TTC549 (cell line): Measurements from ENCODE around the gene KSR1.

ENCODE experiments used
- FAIRE-seq: peaks from 2 replicates; lab custom pipeline; 2012; peaks lifted over from hg19 to GRCh38; lab: Jason Lieb, UNC

The KSR1 gene

DNA sequence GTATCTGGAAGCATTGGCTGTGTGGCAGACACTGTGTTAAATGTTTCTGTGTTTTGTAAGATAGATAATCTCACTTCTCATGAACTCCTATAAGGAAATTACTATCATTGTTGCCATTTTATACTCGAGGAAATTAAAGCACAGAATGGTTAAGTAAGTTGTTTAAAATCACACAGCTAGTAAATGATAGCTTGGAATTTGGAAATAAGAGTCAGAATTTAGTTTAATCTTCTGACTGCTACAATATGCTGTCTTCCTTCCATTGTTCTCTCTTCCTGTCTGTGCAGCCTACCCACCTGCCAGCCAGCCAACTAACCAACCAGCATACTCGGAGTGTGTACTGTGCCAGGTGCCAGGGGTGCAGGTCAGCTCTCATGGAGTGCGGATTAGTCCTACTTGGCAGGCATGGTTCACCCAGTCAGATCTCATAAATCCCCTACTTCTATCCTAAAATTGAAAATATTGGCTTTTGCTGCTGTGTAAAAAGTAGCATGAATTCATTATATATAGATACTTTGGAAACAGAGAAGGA is 94.8 kb downstream of the KSR1 start:
- no peak for FAIRE-seq

DNA sequence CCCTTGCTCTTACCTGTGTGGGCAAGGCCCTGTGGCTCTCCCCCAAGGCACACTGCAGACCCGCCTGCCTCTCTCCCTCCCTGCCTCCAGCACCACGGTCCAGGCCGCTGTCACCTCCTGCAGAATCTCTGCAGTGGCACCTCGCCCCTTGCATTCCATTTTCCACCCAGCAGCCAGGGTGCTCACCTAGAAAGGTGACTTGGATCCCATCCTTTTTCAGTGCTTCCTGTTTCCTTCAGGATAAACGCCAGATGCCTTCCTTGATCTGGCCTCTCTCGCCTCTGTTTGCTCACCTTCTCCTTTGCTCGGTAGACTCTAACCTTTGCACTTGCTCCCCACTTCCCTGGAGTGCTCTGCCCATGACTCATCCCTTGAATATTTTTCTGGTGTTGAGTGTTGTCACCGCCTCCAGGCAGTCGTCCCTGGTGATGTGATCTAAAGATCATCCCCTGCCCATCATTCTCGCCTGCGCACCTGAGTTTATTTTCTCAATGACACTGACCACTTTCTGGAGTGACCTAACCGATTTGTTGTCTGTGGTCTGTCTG is 95.5 kb downstream of the KSR1 start:
- FAIRE-seq: no peak

DNA sequence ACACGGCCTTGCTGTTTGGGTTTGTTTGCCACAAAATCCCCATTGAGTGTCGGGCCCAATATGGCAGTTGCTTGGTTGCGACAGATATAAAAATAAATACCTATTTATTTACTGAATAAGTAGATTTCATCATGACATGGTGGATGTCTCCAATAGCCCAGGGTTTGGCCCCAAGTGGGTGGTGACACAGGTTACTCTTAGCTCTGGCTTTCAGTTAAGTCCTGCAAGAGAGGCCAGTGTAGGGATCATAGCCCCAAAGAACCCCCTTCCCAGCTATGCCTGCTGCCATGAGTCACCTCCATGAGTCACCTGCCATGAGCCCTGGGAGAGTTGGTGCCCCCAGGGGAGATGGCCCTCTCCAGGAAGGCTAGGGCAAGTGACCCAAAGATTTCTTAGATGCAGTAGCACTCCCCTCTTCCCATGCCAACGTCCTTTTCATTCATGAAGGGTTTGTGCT is 96.1 kb downstream of the KSR1 start:
- FAIRE-seq: no peak

DNA sequence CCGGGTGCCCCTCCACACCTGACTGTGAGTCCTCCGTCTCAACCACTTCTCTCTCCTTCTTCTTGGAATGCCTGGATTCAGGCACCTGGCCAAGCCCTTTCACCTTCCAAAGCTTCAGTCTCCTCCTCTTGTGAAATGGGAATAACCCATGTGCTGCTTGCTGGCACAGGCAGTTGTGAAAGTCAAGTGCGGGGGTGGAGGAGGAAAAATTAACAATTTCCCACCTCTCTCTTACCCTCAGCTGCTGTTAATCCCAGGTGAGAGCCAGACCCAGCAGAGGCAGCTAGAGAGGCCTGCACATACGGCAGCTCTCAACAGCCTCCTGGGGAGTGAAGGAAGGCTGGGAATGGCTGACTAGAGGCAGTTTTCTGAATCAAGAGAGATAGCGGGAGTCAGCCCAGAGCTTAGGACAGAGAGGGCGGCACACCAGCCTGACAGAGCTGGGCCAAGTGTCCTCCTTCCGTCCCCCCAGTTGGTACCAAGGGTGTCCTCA is 96.8 kb downstream of the KSR1 start:
- FAIRE-seq: no peak

DNA sequence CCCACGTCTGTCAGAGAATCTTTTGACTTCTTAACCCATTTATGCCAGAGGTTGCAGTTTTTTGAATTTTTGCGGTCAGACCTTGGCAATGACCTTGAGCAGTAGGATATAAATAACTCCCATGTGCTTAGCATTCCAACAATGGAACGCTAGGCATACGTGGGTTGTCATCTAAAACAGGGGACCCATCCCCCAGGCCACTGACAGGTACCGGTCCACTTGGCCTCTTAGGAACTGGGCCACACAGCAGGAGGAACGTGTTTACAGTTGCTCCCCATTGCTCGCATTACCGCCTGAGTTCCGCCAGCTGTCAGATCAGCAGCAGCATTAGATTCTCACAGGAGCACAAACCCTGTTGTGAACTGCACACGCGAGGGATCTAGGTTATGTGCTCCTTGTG is 97.9 kb downstream of the KSR1 start:
- FAIRE-seq: no peak

DNA sequence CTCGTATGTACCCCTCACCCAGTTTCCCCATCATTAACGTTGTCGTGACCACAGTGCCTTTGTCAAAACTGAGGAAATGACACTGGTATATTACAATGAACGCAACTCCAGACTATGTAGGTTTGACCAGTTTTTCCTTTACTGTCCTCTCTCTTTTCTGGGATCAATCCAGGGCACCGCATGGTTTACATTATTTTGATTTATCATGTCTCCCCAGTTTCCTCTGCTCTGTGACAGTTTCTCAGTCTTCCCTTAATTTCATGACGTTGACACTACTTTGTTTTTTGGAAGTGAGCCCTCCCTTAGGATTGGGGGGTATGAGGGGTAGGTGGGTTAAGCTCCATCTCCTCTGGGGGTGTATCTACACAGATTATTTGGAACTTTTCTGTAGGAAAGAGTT is 98.7 kb downstream of the KSR1 start:
- no peak for FAIRE-seq

DNA sequence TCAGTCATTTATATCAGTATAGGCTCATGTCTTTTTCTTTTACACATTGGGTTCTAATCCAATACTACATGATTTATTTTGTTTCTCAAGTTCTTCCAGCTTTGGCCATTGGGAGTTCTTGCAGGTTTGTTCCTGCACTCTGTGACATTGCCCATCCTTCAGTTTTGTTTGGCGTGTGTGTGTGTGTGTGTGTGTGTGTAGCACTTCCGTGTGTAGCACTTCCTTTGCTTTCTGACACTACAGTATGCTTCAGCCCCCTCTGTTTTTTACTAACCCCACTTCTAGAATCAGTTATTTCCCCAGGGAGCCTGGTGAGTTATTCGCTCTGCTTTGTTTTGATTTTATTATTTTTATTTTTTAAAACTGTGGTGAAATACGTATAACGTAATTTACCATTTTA is 99.1 kb downstream of the KSR1 start:
- no peak for FAIRE-seq

DNA sequence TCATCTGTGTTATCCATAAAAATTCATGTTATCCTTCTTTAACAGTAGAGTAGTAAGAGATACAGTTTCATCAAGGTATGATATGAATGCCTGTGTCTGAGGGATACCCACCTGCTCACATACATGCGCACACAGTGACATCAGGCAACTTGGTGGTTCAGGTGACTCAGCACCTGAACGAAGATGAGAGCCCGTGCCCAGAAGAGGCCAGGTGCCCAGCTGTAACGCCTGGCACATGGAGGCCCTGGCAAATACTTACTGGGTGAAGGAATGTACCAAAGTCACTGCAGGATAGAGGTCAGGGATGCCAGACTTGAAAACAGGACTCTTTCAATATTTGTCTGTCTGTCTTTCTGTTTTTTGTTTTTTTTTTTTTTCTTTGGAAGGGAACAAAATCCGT is 102.1 kb downstream of the KSR1 start:
- FAIRE-seq: no peak

DNA sequence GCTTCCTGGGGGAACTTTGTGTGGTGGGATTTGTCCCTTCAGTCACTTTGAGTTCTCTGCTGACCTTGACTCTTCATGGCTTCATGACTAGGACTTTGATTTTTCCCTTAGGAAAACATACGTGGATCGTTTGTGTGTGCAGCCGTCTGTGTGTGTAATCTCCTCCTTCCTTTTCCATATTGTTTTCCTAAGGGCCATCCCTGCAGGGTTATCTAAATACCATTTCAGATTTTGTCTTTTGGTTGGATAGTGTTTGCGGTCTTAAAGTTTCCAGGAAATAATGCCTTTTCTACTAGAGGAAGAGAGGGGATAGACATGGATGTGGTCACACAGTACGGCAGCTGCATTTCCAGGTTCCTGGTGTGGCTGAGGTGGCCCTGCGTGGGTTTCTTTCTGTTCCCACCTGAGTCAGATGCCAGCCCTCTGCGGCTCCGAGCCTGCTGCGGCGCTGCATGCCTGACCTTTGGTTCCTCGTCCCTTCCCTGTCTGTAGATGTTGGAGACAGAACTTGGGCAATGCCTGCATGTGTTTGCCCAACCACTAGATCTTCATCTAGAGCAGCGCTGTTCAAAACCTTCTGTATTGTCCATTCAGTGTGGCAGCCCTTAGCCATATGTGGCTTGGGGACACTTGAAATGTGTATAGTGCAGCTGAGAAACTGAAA is 102.7 kb downstream of the KSR1 start:
- FAIRE-seq: no peak

DNA sequence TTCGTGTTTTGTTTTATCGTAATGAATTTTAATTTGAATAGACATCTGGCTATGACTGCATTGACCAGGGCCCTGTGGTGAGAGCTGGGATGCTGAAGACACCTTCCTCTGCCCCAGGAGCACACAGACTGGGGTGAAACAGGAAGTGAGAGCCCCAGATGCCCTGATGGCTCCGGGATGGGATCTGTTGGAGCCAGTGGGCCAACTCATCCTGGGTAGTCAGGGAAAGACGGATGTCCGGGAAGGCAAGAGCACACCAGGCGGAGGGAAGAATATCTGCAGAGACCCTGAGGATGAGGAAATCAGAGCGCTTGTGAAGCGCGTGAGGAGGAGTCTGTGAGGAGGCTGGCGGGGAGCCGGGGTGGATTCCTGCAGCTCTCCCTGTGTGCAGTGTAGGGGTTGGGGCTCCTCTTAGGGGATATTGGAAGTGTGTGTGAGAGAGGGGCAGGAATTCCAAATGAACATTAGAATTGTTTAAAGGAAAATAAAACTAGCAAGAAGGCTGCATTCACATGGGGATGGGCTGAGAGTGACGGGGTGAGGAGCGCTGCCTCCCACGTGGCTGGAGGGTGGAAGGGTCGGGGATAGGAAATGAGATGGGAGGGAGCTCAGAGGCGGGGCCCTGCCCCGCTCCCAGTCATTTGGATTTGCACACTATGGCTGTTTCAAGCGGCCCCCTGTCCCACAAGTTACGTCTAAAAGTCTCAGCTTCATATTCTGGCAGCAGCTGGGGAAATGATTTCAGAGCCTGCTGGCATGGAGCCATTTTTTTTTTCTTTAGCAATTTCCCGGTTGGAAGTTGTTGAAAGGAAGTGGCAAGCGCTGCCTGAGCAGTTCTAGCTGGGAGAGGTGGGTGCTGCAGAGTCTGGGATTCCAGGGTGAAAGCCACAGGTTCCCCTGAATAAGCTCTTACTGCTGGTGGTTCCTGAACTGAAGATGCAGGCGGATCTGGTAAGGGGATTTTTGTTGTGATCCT is 103.5 kb downstream of the KSR1 start:
- no peak for FAIRE-seq

DNA sequence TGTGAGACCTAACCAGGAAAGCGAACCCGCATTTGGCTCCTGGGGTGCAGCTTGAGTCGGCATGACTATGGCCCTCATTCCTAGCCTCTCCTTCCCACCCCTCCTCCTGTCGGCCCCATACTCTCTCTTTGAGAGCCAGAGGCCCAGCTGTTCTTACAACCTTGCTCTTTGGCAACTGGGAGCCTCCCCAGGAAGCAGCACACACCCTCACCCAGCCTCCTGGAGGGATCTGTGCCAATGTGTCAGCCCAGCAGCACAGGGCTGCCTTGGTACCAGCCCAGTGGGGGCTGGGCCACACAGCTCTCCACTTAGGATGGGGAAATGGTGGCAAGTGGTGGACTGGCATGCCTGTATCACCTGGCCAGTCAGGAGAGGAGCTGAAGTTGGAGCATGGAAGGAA is 104.4 kb downstream of the KSR1 start:
- no peak for FAIRE-seq

DNA sequence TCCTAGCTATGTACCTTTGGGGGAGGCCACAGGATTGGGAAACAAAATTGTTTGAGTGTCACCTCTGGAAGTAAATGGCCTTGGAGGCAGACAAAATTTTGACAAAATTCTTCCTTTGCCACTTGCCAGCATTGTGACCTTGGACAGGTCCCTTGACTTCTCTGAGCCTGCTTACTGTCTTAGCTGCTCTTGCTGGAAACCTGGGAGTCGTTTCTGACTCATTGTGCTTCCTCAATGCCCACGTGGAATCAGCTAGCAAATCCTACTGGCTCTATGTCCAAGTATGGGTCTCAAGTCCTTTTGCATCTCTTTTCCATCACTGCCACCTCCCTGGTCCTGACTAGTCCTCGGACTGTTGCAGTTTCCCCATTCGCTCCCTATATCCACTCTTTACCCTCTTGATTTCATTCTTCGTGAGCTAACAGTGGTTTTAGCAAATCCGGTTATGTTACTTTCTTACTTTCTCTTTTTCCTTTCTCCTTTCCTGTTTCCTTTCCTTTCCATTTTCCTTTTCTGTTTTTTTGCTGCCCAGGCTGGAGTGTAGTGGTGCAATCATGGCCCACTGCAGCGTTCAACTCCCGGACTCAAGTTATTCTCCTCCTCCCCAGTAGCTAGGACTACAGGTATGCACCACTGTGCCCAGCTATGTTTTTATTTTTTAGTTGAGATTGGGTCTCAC is 106.7 kb downstream of the KSR1 start:
- no peak for FAIRE-seq

DNA sequence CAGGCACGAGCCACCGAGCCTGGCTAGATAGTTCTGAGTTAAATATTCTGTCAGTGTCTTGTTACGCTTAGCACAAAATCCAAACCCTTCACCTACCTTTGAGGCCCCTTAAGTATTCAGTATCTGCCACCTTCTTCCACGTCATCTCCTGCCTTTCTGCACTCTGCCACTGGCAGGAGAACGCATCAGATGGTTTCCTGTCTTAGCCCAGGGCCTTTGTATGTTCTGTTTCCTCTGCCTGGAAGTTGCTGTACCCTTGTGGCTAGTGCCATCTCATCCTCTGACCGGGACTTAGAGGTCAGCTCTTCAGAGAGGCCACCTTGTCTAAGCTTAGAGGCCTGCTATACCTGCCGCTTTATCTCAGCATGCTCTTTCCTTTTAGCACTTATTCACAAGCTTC is 107.3 kb downstream of the KSR1 start:
- FAIRE-seq: no peak

DNA sequence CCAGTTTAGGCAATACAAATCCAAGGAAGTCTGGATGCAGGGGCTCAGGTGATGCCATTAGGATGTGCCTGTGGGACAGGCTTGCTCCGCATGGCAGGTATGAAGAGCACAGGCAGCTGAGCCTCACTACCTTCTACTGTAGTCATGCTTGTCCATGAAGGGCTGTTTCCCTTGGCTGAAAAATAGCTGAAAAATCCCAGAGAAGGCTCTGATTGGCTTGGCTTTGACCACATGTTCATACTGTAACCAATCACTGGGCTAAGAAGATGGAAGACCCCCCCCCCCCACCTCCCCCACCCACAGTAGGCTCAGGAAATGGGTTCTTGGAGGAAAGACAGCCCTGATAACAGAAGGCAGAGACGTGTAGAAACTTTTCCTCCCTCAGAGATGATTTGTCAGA is 108.2 kb downstream of the KSR1 start:
- no peak for FAIRE-seq

DNA sequence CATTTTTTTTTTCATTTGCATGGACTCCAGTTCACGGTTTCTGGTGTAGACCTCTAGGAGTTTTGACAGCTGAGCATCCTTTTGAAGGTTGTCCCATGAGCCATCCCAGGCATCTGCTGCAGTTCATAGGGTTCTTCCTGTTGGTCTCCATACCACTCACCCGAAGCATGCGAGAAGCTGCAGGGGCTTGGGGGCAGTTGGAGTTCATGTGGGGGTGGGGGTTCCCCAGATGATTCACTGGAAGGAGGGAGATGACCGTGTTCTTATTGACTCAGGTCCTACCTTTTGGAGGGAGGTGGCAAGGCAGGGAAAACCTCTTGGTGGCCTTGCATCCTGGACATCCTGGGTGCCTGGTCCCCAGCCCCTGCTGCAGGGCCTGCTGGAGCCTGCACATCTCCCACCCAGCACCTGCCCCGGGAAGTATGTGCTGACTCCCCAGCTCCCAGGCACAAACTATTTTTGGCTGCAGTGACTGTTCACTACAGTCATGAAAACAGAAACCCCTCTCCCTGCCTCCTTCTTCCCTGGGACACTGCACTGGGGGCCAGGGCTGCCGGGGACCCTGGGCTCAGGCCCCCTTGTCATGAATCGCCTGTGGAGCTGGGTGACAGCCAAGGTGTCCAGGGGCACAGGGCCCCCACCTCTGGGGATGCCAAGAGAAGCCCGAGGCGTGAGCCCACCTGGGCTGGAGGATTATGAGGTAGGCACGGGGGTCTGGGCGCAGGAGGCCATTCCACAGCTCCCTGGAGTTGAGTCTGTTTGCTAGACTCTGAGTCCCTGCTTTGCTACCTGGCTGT is 109.8 kb downstream of the KSR1 start:
- no peak for FAIRE-seq

DNA sequence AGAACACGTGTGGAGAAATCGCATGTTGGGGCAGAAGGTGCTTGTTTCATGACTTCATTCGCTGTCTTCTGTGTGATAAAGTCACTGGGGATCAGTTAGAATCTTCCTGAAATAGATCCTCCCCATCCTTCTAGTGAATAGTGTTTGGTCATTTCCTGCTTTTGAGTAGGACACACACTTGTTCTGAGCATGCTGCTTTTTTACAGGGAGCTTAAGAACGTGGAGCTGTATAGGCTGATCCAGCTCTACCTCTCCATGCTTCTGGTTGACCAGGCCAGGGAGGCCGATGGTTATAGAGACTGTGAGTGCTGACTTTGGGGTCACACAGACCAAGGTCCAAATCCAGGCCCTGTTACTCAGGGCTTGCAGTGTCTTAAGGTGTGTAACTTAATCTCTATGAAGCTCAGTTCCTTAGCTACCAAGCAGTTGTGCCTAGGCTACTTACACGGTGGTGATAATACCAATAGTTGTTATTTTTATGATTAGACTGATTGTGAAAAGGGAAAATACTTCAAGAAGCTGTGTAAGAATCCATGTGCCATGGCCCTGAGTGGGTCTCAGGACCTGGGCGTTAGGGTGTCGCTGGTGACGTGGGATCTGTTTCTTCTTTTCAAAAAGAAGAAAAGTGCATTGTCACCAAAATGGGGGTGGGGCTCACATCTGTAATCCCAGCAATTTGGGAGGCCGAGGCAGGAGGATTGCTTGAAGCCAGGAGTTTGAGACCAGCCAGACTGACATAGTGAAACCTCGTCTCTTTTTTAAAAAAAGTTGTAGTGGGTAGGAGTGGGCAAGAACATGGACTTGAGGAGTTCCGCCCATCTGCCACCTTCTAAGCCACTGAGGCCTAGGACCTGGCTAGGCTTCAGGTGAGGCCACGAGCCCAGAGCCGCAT is 110.7 kb downstream of the KSR1 start:
- no peak for FAIRE-seq

DNA sequence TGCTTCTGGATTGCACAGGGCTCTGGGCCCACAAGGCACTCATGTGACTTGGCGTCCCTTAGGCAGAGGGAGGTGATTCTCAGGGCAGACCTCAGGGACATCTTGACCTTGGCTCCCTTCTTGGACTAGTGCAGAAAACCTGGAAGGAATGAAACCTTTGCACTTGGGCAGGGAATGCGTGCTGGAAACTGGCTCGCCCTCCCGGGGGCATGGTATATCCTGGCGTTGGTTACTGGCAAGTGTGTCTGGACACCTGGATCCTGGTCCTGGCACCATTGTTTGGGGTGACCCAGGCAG is 111.3 kb downstream of the KSR1 start:
- no peak for FAIRE-seq

DNA sequence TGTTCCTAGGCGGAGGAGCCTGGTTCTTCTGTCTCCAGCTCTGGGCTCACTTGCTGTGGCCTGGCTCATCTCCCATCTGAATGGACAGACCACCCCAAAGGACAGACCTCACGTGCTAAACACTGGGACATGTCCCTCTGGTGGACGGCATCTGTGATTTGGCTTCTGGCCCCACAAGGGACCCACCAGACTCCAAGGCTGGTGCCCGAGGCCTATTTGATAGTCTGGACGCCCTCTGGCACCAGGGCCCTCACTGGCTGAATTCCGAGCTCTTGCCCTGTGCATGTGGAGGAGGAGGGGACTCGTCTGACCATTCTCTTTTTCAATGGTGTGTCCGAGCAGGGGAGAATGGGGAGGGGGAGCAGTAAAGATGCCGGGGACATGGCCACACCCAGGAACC is 112.0 kb downstream of the KSR1 start:
- no peak for FAIRE-seq

DNA sequence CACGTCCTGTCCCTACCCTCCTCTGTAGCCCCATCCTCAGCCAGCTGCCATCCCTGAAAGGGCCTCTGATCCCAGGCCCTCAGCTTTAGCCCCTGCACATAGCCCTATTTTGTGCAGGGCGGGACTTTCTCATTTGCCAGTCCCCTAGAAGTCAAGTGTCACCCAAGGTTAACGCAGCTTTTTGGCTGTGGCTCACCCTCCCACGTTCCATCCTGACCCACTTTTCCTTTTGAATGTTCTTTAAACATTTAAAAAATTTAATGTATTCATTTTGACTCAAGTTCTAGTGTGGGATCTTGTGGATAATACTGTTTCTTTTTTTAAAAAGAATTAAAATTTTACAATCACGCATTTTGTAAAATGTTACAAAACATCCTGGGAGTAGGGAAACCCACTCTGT is 112.6 kb downstream of the KSR1 start:
- FAIRE-seq: no peak

DNA sequence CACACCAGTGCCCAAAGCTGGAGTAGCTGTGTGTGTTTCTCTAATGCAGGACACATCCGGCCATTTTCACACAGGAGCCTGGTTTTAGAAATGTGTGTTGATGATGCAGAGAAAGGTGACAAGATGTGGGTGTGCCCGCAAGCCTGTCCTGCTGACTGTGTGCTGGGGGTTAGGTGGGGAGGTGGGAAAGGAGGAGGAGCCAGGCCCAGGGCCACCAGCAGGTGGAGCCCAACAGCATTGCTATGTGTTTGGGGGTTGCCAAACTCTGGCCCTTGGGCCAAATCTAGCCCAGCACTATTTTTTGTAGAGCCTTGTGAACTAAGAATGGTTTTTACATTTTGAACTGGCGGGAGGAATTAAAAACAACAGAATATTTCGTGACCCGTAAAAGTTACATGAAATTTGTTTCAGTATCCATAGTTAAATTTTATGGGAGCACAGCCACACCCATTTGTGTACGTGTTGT is 113.0 kb downstream of the KSR1 start:
- FAIRE-seq: no peak
